Stomach (tissue), 9 donors: ENCODE measurements around the gene DRC1. TPM values are rescaled to one million over a fixed set of nuclear protein-coding genes. Genes with fewer than 3 reads are reported as not detected.

ENCODE experiments used
- DNase-seq, 2 donors: peaks; one replicate each; pipeline versions ENCODE4 v3.0.0 to v3.0.0-alpha.2; 2013 to 2019
- H3K27ac ChIP-seq, 5 donors: fragments of 200-600 bp in 4 of 5; sonication (generic) in 4 of 5; one replicate each; pipeline ENCODE4 v1.5.1; 2013 to 2019; ENCODE audit warnings: mild to moderate bottlenecking in 1 of 5, moderate library complexity in 1 of 5
- H3K27me3 ChIP-seq, 3 donors: fragments of 200-600 bp; sonication (generic); one replicate each; pipeline ENCODE4 v1.5.1; 2017 to 2019; ENCODE audit warnings: mixed run types in 1 of 3
- H3K36me3 ChIP-seq, 4 donors: fragments of 200-600 bp; sonication (generic); 1 replicate in 3 of 4; 2 replicates in 1 of 4; pipeline ENCODE4 v1.5.1; 2016 to 2019
- H3K4me1 ChIP-seq, 4 donors: fragments of 200-600 bp; sonication (generic); one replicate each; pipeline ENCODE4 v1.5.1; 2016 to 2019
- H3K4me3 ChIP-seq, 4 donors: fragments of 200-600 bp; sonication (generic) in 3 of 4; one replicate each; pipeline ENCODE4 v1.5.1; 2016 to 2019; ENCODE audit warnings: mild to moderate bottlenecking in 1 of 4
- H3K9me3 ChIP-seq, 4 donors: fragments of 200-600 bp; sonication (generic); one replicate each; pipeline ENCODE4 v1.5.1; 2016 to 2019
- EP300 ChIP-seq: sonication (generic); formaldehyde crosslinking; IDR thresholded peaks from one replicate; pipeline ENCODE4 v1.6.1; 2017; ENCODE audit warnings: antibody characterized with exemption
- POLR2A ChIP-seq, 4 donors: fragments of 450-650 bp; IDR thresholded peaks; one replicate each; pipeline ENCODE4 v1.6.1; 2016; ENCODE audit warnings: antibody characterized with exemption in 4 of 4, control low read depth in 2 of 4, mild to moderate bottlenecking in 1 of 4, moderate library complexity in 1 of 4
- POLR2AphosphoS5 ChIP-seq, 3 donors: sonication (generic); formaldehyde crosslinking; IDR thresholded peaks; one replicate each; pipeline ENCODE4 v1.6.1; 2016; ENCODE audit warnings: antibody characterized with exemption in 3 of 3
- WGBS, 5 donors: extraction: QIAGEN DNeasy Blood & Tissue Kit in 3 of 5; methylation state at CpG; one replicate each; pipeline versions ENCODE4 v1.1.5 to v1.1.7; 2013 to 2018; 5-methylcytosine and 5-hydroxymethylcytosine counted together
- intact Hi-C: fragments of 100-400 bp; cut with DNase I; formaldehyde crosslinking; loops from one replicate; pipeline ENCODE4 v1.15.1; 2023; ENCODE audit warnings: low total_unique reads
- polyA plus RNA-seq, 3 donors: library from polyadenylated mRNA; stranded (reverse); fragments of 200-250 nt; gene quantifications; one replicate each; pipeline ENCODE4 v1.2.3, GENCODE V29; 2013
- total RNA-seq, 5 donors: library from RNA; depleted of rRNA; stranded (reverse); fragments of >200 nt; gene quantifications; one replicate each; pipeline versions ENCODE4 v1.1.0 to v1.2.3, GENCODE V29; 2014 to 2016
- TF ChIP-seq, protein P1 (sequence below), 7 experiments: fragments of 450-650 bp in 4 of 7; fragments of 200-600 bp in 3 of 7; sonication (generic) in 3 of 7; IDR thresholded peaks; one replicate each; pipeline ENCODE4 v1.5.1; 2016 to 2019; ENCODE audit warnings: antibody characterized with exemption in 7 of 7, control low read depth in 2 of 7, mild to moderate bottlenecking in 1 of 7
- donor health status: healthy with polysubstance abuse.
- donor health status: Bipolar disorder and iron deficiency.
- donor health status: healthy.

The DRC1 gene
- total and polyA plus RNA-seq, 8 donors = 2.2 TPM; not detected in 7

DNA sequence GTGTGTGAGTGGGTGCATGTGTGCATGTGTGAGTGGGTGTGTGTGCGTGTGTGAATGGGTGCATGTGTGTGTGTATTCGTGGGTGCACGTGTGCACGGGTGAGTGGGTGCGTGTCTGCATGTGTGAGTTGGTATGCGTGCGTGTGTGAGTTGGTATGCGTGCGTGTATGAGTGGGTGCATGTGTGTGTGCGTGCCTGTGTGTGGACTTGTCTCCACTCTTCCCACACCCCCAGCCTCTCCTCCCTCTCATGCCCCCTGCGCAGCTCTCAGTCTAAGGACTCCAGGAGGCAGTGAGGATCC, 81.3 kb downstream of the DRC1 start:
- 94 to 99% (median 98%) methylated on average over 11 of the region's 11 CpGs for WGBS, 5 donors
- no peak for DNase-seq
- Histone ChIP-seq H3K27ac (no peak overlapping the region), H3K36me3 (no peaks in the 10 kb centered on the region), H3K9me3 (no peaks in the 10 kb centered on the region), H3K4me1 (peaks cover 0 to 4% (median 1%) of the 10 kb centered on the region in 4 donors), H3K27me3 (no peaks in the 10 kb centered on the region), H3K4me3 (no peak overlapping the region)
- no peak for TF ChIP-seq POLR2AphosphoS5 (IDR thresholded peaks at IDR 0.05)
- no peak for TF ChIP-seq POLR2A (IDR thresholded peaks at IDR 0.05)
- TF ChIP-seq, protein P1, sequence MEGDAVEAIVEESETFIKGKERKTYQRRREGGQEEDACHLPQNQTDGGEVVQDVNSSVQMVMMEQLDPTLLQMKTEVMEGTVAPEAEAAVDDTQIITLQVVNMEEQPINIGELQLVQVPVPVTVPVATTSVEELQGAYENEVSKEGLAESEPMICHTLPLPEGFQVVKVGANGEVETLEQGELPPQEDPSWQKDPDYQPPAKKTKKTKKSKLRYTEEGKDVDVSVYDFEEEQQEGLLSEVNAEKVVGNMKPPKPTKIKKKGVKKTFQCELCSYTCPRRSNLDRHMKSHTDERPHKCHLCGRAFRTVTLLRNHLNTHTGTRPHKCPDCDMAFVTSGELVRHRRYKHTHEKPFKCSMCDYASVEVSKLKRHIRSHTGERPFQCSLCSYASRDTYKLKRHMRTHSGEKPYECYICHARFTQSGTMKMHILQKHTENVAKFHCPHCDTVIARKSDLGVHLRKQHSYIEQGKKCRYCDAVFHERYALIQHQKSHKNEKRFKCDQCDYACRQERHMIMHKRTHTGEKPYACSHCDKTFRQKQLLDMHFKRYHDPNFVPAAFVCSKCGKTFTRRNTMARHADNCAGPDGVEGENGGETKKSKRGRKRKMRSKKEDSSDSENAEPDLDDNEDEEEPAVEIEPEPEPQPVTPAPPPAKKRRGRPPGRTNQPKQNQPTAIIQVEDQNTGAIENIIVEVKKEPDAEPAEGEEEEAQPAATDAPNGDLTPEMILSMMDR (IDR thresholded peaks at IDR 0.05) = no peak
- no peak for TF ChIP-seq EP300
- intact Hi-C loops = no loop called here

DNA sequence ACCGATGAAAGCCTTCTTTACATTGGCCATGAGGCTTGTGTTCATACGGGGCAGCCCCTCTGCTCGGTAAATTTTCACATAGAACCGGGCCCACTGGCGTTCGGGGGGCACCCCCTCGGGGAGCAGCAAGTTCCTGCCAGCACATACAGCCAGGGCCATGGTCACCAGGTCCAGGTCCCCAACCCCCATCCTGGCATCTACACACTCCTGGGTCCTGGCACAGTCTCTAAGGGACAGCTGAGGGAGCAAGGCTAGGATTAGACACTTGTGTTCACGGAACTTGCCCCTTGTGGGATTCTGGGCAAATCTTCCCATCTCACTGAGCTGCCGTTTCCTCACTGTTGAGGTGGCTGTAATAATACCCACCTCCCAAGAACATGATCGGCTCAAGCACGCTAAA, 81.8 kb downstream of the DRC1 start:
- Histone ChIP-seq H3K4me3 (no peak overlapping the region), H3K36me3 (no peaks in the 10 kb centered on the region), H3K27me3 (no peaks in the 10 kb centered on the region), H3K9me3 (no peaks in the 10 kb centered on the region), H3K27ac (no peak overlapping the region), H3K4me1 (no peaks in the 10 kb centered on the region)
- WGBS, 5 donors = 74 to 81% (median 75%) methylated on average over 11 of the region's 11 CpGs
- no peak for TF ChIP-seq EP300
- TF ChIP-seq, protein P1 (IDR thresholded peaks at IDR 0.05) = no peak
- no peak for TF ChIP-seq POLR2A (IDR thresholded peaks at IDR 0.05)
- TF ChIP-seq POLR2AphosphoS5 (IDR thresholded peaks at IDR 0.05) = no peak
- intact Hi-C loops = no loop called here
- no peak for DNase-seq

- peak in 1 of 2 donors; percentile 71 for DNase-seq
- TF ChIP-seq, protein P1 (IDR thresholded peaks at IDR 0.05) = no peak
- TF ChIP-seq POLR2AphosphoS5 (IDR thresholded peaks at IDR 0.05) = peak in 1 of 3 donors; percentile 13
These were observed 82.3 kb downstream of the DRC1 start for GRCh38 chr2:26483957-26484565.

DNA sequence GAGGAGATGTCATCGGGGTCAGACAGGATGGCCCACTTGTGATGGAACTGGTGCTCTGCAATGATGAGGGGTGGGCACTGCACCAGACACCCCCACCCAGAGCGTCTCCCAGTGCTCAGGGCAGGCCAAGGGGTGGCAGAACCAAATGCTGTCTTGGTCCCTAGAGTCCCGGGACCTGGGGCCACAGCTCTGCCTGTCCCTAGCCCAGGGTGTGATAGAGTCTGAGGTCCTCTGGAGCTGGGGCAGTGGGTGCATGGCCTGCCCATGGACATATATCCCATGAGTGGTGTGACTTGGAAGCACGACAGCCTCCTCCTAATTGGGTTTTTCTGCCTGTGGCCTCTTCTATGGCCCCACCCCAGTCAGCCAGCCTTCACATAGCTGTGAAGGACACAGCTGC, 82.9 kb downstream of the DRC1 start:
- H3K36me3 ChIP-seq = no peaks in the 10 kb centered on the region
- DNase-seq = no peak
- H3K27ac ChIP-seq = no peak overlapping the region
- H3K4me1 ChIP-seq = no peaks in the 10 kb centered on the region
- no peak overlapping the region for H3K4me3 ChIP-seq
- TF ChIP-seq POLR2AphosphoS5 (IDR thresholded peaks at IDR 0.05) = no peak
- TF ChIP-seq POLR2A (IDR thresholded peaks at IDR 0.05) = no peak
- TF ChIP-seq, protein P1 (IDR thresholded peaks at IDR 0.05) = no peak
- no peak for TF ChIP-seq EP300
- WGBS, 5 donors = 86 to 93% (median 89%) methylated on average over 4 of the region's 4 CpGs
- intact Hi-C loops = no loop called here
- H3K9me3 ChIP-seq = no peaks in the 10 kb centered on the region
- no peaks in the 10 kb centered on the region for H3K27me3 ChIP-seq

More at GRCh38 chr2:26483957-26484565, 82.3 kb downstream of the DRC1 start:
- intact Hi-C loops = no loop called here
- Histone ChIP-seq H3K27ac (no peak overlapping the region), H3K27me3 (no peaks in the 10 kb centered on the region), H3K4me1 (no peaks in the 10 kb centered on the region), H3K4me3 (no peak overlapping the region), H3K36me3 (no peaks in the 10 kb centered on the region), H3K9me3 (no peaks in the 10 kb centered on the region)
- WGBS, 5 donors = 69 to 74% (median 71%) methylated on average over 10 to 13 of the region's 13 CpGs
